Stimulated activated CD8-positive, alpha-beta memory T cell treated with anti-CD3 and anti-CD28 coated beads, Interleukin-4, amount 100 ng/mL, for 48 hours (primary cell): ENCODE measurements around the gene SLC37A3.

Source experiments
- DNase-seq: peaks from one replicate; pipeline ENCODE4 v3.0.0-alpha.2; 2020

SLC37A3 gene

DNA sequence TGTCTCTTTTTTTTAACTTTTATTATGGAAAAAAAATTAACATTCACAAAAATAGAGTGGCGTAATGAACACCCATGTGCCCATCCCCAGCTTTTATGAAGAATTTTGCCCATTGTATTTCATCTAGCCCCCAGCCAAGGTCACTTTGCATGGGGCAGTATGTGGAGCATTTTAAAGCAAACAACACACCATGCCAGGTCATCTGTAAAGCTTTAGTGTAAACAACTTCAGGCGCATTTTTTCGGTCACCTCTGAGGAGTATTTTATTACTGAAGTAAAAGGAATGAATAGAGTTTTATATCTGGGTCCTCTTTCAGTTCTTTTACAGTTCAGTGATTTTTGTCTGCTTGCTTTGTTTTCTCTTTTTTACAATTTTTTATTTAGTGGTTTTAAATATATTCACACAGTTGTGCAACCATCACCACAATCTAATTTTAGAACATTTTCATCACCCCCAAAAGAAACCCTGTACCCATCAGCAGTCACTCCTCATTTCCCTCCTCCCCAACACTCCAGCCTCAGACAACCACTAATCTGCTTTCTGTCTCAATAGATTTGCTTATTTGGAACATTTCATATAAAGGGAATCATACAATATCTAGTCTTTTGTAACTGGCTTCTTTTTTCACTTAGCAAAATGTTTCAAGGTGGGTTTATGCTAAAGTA lies 87.9 kb downstream of the SLC37A3 start:
- no peak for DNase-seq

DNA sequence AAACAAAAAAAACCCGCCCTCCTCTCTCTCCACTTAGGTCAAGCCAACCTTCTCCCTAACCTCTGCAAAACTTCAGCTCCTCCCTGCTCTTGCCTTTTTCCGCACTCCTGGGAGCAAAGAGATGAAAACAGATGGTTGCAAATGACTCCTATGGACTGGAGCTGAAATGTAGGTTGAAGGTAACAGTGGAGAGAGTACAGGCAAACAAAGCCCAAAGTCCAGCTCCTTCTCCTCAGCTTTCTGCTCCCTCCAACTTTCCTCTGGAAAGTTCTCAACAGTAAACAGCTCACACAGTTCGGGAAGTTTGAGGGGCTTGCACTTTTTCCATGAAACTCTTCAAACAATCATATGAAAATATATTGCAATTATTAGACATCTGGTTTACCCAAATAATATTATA lies 90.3 kb downstream of the SLC37A3 start:
- no peak for DNase-seq

DNA sequence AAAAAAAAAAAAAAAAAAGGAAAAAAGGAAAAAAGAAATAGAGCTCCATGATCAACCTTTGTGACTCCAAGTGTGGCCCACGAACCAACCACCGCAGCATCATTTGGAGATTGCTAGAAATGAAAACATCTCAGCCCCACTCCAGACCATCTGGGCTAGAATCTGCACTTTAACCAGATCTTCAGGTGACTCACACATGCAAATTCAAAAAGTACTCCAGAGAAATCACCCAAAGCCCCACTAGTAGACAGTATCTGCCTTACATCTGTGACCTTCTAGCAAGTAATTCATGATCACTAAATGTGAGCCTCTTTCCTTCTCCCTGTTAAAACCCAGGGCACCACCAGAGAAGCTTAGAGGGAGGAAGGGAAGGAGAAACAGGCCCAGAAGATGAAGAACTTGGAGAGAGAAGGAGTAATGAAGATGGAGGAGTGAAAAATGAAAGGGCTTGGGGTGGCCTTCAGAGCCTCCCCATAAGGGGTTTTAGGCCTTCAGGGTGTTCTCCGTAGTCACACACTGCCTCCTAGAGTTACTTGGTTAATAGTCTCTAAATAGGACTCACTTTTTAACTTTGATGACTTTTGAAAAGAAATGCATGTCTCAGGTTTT lies 94.0 kb downstream of the SLC37A3 start:
- DNase-seq: peak; percentile 53

DNA sequence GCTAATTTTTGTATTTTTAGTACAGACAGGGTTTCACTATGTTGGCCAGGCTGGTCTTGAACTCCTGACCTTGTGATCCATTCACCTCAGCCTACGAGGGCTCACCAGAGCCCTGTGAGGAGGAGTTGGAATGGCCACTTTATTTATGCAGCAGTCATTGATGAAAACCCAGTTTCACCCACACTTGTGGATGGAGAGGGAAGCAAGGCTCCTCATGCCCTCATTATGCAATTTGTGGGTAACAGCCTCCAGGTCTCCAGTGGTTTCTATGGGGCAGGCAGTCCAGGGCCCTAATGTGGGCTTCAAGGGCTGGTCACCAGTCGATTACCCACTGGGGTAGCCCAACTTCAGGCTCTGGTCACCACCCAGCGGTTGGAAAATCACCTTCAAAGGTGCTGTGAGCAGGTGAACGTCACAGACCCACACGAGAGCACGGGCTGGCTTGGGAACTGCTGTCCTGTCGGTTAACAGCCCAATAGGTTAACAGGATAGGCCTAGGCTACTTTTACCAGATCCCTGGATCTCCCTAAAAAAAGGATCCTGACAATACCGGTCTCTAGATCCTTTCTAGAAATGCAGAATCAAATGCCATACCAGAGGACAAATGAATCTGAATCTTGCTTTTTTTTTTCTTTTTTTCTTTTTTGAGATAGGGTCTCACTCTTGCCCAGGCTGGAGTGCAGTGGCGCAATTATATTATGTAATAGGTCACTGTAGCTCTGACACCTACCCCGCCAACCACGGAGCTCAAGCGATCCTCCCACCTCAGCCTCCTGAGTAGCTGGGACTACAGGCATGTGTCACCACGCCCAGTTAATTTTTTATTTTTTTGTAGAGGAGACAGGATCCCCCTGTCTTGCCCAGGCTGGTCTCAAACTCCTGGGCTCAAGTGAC lies 97.8 kb downstream of the SLC37A3 start:
- DNase-seq: no peak

DNA sequence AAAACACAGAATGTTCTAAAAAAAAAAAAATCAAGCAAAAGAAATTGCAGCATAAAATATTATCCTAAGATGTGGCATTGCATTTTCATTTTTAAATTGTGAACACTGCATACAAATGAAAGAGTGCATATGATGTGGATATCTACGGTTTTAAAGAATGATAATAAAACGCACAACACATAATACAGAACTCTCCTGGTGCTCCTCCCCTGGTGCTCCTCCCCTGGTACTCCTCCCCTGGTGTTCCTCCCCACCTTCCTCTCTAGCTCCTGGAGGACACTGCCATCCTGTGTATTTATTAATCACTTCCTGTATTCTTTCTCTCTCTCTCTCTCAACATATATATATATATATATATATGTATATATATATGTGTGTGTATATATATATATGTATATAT lies 100.1 kb downstream of the SLC37A3 start:
- DNase-seq: no peak

DNA sequence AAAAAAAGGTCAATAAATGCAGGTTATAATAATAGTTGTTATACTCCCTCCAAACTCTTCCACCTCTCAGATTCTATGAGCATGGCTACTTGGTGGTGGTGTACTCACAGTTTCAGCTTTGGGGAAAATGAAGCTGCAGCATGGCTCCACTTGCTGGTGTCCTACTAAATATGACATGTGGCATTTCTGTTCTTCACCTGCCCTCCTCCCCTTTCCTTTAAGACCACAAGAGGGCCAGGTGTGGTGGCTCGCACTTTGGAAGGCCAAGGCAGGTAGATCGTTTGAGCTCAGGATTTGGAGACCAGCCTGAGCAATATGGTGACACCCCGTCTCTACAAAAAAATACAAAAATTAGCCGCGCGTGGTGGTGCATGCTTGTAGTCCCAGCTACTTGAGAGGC lies 101.1 kb downstream of the SLC37A3 start:
- no peak for DNase-seq

DNA sequence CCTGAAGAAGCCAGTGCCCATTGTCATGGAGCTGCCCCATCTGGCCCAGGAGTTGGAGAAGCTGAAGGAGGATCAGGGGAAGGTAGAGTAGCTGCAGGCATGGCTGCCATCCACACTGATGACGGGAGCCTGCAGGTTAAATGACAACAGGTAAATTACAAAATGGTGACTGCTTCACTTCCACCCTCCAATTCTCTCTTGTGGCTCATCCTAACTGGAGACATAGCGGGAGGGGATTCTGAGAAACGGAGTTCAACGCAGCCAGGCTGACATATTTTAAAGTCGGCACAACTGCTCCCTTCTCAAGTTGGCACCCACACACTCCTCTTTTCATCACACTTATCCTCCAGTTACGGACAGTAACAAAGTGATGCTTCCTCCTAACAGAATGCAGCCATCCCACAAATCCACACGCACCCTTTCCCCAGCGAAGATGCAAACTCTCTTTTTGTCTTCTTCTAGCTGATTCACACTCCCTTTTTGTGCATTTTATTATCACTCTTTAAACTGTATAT lies 103.0 kb downstream of the SLC37A3 start:
- DNase-seq: no peak

DNA sequence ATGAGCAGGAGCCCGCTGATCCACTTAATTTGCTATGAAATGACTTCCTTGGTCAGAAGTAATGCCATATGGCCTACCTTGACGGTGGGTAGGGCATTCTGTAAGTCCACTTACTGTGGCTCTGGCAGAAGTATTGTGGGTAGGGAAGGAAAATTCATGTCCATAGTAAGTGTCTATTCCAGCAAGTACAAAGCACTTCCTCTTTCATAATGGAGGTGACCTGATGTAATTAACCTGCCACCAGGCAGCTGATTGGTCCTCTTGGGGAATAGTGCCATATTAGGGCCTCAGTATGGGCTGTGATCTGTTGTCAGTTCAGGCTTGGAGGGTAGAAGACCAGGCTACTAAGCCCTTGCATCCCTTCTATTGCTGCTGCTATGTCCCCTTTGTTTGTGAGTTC lies 103.9 kb downstream of the SLC37A3 start:
- no peak for DNase-seq

DNA sequence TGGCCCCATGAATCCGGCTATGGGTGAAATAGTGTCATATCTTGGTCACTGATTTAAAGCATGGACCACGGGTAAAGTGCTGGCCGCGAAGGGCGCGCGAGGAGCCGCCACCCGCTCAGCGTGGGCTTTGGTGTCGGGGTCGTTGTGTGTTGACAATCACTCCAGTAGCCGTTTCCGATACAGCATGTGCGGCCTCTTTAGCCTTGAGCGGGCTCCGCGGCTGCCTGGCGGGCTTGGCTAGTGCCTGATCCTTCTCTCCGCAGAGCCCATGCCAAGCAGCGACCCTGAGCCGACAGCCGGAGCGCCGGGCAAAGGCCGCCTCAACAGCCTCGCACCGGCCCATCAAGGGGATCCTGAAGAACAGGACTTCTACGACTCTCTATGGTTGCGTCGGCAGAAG lies 105.9 kb downstream of the SLC37A3 start:
- no peak for DNase-seq

DNA sequence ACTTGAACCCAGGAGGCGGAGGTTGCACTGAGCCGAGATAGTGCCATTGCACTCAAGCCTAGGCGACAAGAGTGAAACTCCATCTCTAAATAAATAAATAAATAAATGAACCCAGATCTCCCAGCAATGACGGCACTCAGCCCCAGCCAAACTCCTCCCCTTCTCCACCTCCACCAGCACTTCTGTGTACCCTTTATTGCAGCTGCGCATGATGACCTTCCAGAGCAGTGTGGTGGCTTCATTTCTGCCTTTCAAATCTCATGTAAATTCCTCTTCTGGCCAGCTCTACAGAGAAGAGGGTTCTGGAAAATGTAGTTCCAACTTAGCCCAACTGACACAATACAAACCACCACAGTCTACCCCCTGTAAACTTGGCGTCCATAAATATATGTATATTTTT lies 108.5 kb downstream of the SLC37A3 start:
- DNase-seq: no peak

DNA sequence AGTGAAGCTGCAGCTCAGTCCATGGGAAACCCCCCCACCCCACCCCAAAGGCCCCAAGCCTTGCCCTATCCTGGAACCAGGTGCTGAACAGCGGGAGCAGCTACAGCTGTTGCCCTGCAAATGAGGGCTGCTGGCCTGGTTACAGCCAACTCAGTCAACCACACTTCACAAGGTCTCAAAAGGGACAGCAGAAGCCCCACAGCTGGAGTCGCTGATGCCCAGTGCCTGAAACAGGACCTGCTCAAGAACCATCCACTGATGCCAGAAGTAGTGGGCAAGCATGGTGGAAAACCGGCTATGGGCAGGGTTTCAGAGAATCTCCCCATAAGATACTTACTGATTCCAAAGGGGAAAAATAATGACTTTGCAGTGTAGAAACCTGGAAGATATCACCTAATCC lies 110.3 kb downstream of the SLC37A3 start:
- no peak for DNase-seq

DNA sequence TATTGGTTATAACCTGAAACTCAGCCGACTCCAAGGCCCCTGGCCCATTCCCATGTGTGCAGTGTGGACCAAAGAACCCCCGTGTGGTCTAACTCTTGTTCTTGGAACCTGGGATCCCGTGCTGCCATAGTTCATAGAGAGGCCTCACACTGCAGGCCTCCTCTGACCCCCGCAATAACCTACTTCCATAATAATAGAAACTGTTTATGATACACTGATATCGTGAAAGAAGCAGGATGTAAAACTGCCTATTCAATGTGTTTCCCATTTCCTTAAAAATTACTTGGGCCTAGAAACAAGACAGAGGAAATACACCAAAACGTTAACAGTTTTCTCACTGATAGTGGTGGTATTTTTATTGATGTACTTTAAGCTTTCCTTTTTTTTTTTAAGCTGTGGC lies 112.4 kb downstream of the SLC37A3 start:
- no peak for DNase-seq

DNA sequence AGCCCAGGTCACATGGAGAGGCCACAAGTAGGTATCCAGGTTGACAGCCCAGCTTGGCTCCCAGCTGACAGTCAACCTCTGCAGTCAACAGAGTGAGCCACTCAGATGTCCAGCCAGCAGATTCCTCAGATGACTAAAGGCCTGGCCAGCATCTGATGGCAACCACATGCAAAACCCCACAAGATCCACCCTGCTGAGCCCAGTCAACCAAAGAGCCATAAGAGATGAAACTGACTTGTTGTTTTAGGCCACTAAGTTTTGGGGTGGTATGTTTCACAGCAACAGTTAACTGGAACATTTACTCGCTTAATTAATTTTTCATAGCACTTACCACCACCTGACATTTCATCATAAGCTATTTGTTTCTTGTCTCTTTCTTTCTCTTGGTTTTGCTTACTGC lies 114.3 kb downstream of the SLC37A3 start:
- DNase-seq: no peak
